AG04449 (cell line): ENCODE results near the gene TXNDC11.

Experiments
- CTCF ChIA-PET: fragments of 350-600 bp; formaldehyde crosslinking; extraction: SDS; loops from one replicate; lab custom pipeline; 2021; ENCODE audit warnings: antibody characterized with exemption; lab: Yijun Ruan, JAX
- POLR2A ChIA-PET: fragments of 400-600, 350-600 bp; formaldehyde crosslinking; extraction: SDS; loops from one replicate; lab custom pipeline; 2020; ENCODE audit warnings: antibody characterized with exemption, inconsistent platforms; lab: Yijun Ruan, JAX
- DNase-seq: peaks from one replicate; pipeline ENCODE4 v3.0.0-alpha.2; 2010; ENCODE audit warnings: low read depth, low spot score
- H3K4me3 ChIP-seq: 2 replicates; pipeline ENCODE4 v1.5.1; 2011; ENCODE audit warnings: low read depth, mild to moderate bottlenecking, control low read depth, low read length
- CTCF ChIP-seq: IDR thresholded peaks from one replicate; pipeline ENCODE4 v1.5.1; 2011; ENCODE audit warnings: mild to moderate bottlenecking, moderate library complexity, low read length, control low read depth, inconsistent platforms; ENCODE audit not compliant: insufficient read depth; ENCODE audit errors: missing control alignments

TXNDC11 gene

GRCh38 chr16:11712122-11712521, 30.5 kb downstream of the TXNDC11 start:
- no peak for DNase-seq
- no peak for TF ChIP-seq CTCF
- ChIA-PET CTCF (interaction anchor here (0.6 to 14.2 kb wide), 7 partner anchors 12 to 748 kb away, joined by 3 to 174 read pairs (median 17); no protein-coding TSS in a partner anchor), POLR2A (no interaction called here)
- H3K4me3 ChIP-seq, result no peak overlapping the region

- DNase-seq, result no peak
- ChIA-PET POLR2A (no interaction called here), CTCF (interaction anchor here (0.6 to 14.2 kb wide), 12 partner anchors 11 to 748 kb away, joined by 3 to 174 read pairs (median 4); partner anchors contain the start of gene ZC3H7A)
- H3K4me3 ChIP-seq, result no peak overlapping the region
- TF ChIP-seq CTCF, result no peak
These were observed 31.0 kb downstream of the TXNDC11 start for GRCh38 chr16:11711662-11712061.

DNA sequence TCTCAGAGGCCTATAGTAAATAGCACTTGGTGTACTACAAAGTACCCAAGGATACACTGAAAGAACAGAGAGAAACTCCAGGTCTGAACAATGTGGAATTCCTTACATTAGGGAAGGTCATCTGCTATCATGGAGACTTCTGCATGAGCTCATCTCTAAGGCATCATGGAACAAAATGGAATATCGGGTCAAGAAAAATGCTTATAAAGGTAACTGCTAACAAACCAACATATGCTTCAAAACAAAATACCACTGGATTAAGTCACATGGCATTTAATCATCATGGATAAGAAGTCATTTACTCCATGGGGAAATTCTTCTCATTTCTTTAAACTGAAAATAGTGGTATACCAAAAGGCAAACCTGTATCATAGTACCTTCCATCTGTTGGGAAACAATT, 34.2 kb downstream of the TXNDC11 start:
- ChIA-PET CTCF (interaction anchor here (1.2 to 14.2 kb wide), 5 partner anchors 8 to 311 kb away, joined by 3 to 174 read pairs (median 5); no protein-coding TSS in a partner anchor), POLR2A (no interaction called here)
- H3K4me3 ChIP-seq, result no peak overlapping the region
- DNase-seq, result no peak
- no peak for TF ChIP-seq CTCF

GRCh38 chr16:11707679-11708197, 34.9 kb downstream of the TXNDC11 start:
- DNase-seq, result no peak
- POLR2A ChIA-PET, result no interaction called here
- TF ChIP-seq CTCF, result no peak
- no peak overlapping the region for H3K4me3 ChIP-seq
- CTCF ChIA-PET, result interaction anchor here (1.2 to 14.2 kb wide), 4 partner anchors 8 to 310 kb away, joined by 3 to 174 read pairs (median 83); no protein-coding TSS in a partner anchor

GRCh38 chr16:11706180-11706742, 36.4 kb downstream of the TXNDC11 start:
- H3K4me3 ChIP-seq, result no peak overlapping the region
- no peak for TF ChIP-seq CTCF
- CTCF ChIA-PET, result interaction anchor here (0.9 to 2.7 kb wide), 3 partner anchors 92 to 334 kb away, joined by 4 to 11 read pairs (median 4); no protein-coding TSS in a partner anchor
- no peak for DNase-seq
- POLR2A ChIA-PET, result no interaction called here

GRCh38 chr16:11705311-11706025, 37.2 kb downstream of the TXNDC11 start:
- no peak for TF ChIP-seq CTCF
- no peak overlapping the region for H3K4me3 ChIP-seq
- CTCF ChIA-PET, result interaction anchor here (0.9 to 2.7 kb wide), 3 partner anchors 92 to 333 kb away, joined by 4 to 11 read pairs (median 4); no protein-coding TSS in a partner anchor
- POLR2A ChIA-PET, result no interaction called here
- DNase-seq, result no peak
